DOHH2 (cell line): ENCODE data around the gene SH3RF3.

Experiments
- H3F3A ChIP-seq: fragments of 200-600 bp; sonication (generic), shearing (Covaris generic); 2 replicates; pipeline ENCODE4 v1.6.0; 2016; ENCODE audit warnings: antibody characterized with exemption, mild to moderate bottlenecking; ENCODE audit not compliant: control insufficient read depth, insufficient read depth
- H3K27ac ChIP-seq: fragments of 200-600 bp; sonication (generic); 2 replicates; pipeline ENCODE4 v1.5.1; 2014; ENCODE audit warnings: low read depth, mild to moderate bottlenecking, low read length, moderate library complexity
- H3K27me3 ChIP-seq: fragments of 200-600 bp; sonication (generic); 2 replicates; pipeline ENCODE4 v1.6.1; 2014; ENCODE audit warnings: mild to moderate bottlenecking, low read length, mixed read lengths; ENCODE audit not compliant: control insufficient read depth
- H3K36me3 ChIP-seq: fragments of 200-600 bp; sonication (generic); 2 replicates; pipeline ENCODE4 v1.6.1; 2014; ENCODE audit warnings: mild to moderate bottlenecking, low read length, moderate library complexity, mixed read lengths; ENCODE audit not compliant: control insufficient read depth
- H3K4me1 ChIP-seq: fragments of 200-600 bp; sonication (generic); 2 replicates; pipeline ENCODE4 v1.6.1; 2014; ENCODE audit warnings: mild to moderate bottlenecking, low read length, mixed read lengths; ENCODE audit not compliant: control insufficient read depth
- H3K4me2 ChIP-seq: fragments of 200-600 bp; sonication (generic); 2 replicates; pipeline ENCODE4 v1.6.0; 2014; ENCODE audit warnings: mild to moderate bottlenecking, low read length, moderate library complexity
- H3K4me3 ChIP-seq: fragments of 200-600 bp; sonication (generic); 2 replicates; pipeline ENCODE4 v1.5.1; 2014; ENCODE audit warnings: mild to moderate bottlenecking, low read length, mixed read lengths
- H3K79me2 ChIP-seq: fragments of 200-600 bp; sonication (generic); 2 replicates; pipeline ENCODE4 v1.6.1; 2014; ENCODE audit warnings: mild to moderate bottlenecking, low read length, mixed read lengths; ENCODE audit not compliant: control insufficient read depth
- H3K9me2 ChIP-seq: fragments of 200-600 bp; sonication (generic); replicated peaks from 2 replicates; pipeline ENCODE4 v1.6.1; 2014; ENCODE audit warnings: mild to moderate bottlenecking, low read length, mixed read lengths; ENCODE audit not compliant: control insufficient read depth
- H3K9me3 ChIP-seq: fragments of 200-600 bp; sonication (generic); 2 replicates; pipeline ENCODE4 v1.6.1; 2014; ENCODE audit warnings: antibody characterized with exemption, low read length, mixed read lengths; ENCODE audit not compliant: control insufficient read depth, insufficient read depth
- H4K20me1 ChIP-seq: fragments of 200-600 bp; sonication (generic); 2 replicates; pipeline ENCODE4 v1.6.0; 2014; ENCODE audit warnings: low read depth, mild to moderate bottlenecking, antibody characterized with exemption, low read length, moderate library complexity; ENCODE audit not compliant: control insufficient read depth, insufficient read depth
- EZH2phosphoT487 ChIP-seq: fragments of 200-600 bp; sonication (generic); IDR thresholded peaks from 2 replicates; pipeline ENCODE4 v1.6.1; 2017; ENCODE audit warnings: borderline replicate concordance, mild to moderate bottlenecking, antibody characterized with exemption, low read length, moderate library complexity, mixed read lengths
- TF ChIP-seq, protein P1 (sequence below): fragments of 200-600 bp; sonication (generic); IDR thresholded peaks from one replicate; pipeline ENCODE4 v1.5.1; 2014; ENCODE audit warnings: antibody characterized with exemption, mild to moderate bottlenecking, low read depth, low read length; ENCODE audit not compliant: poor library complexity, severe bottlenecking

SH3RF3 gene

DNA sequence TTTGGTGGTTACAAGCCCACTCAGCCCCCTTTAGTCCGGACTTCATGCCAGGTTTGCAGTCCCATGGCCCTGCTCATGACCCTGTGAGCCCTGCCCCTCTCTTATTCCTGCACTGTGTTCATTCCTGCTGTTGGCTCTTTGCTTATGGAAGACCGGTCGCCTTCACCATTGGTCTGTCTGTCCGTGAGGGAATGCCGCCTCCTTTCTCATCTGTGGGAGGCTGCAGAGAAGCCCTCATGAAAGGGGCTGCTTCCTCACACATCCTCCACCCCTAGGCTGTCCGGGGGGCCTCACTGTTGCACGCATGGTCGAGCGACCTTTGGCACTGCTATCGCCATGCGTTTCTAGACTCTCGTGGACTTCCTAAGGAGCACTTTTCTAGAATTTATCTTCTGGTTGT, 16.3 kb downstream of the SH3RF3 start:
- H3K4me3 ChIP-seq = no peak overlapping the region
- H3K9me3 ChIP-seq = no peaks in the 10 kb centered on the region
- no peaks in the 10 kb centered on the region for H3K9me2 ChIP-seq
- no peak overlapping the region for H3K27ac ChIP-seq
- H3K4me1 ChIP-seq = no peaks in the 10 kb centered on the region
- no peak overlapping the region for H3K4me2 ChIP-seq
- TF ChIP-seq EZH2phosphoT487 = no peak
- TF ChIP-seq, protein P1, sequence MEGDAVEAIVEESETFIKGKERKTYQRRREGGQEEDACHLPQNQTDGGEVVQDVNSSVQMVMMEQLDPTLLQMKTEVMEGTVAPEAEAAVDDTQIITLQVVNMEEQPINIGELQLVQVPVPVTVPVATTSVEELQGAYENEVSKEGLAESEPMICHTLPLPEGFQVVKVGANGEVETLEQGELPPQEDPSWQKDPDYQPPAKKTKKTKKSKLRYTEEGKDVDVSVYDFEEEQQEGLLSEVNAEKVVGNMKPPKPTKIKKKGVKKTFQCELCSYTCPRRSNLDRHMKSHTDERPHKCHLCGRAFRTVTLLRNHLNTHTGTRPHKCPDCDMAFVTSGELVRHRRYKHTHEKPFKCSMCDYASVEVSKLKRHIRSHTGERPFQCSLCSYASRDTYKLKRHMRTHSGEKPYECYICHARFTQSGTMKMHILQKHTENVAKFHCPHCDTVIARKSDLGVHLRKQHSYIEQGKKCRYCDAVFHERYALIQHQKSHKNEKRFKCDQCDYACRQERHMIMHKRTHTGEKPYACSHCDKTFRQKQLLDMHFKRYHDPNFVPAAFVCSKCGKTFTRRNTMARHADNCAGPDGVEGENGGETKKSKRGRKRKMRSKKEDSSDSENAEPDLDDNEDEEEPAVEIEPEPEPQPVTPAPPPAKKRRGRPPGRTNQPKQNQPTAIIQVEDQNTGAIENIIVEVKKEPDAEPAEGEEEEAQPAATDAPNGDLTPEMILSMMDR = no peak
- H3K79me2 ChIP-seq = no peaks in the 10 kb centered on the region
- H3K27me3 ChIP-seq = no peaks in the 10 kb centered on the region
- H4K20me1 ChIP-seq = no peaks in the 10 kb centered on the region
- H3F3A ChIP-seq = no peaks in the 10 kb centered on the region
- no peaks in the 10 kb centered on the region for H3K36me3 ChIP-seq

DNA sequence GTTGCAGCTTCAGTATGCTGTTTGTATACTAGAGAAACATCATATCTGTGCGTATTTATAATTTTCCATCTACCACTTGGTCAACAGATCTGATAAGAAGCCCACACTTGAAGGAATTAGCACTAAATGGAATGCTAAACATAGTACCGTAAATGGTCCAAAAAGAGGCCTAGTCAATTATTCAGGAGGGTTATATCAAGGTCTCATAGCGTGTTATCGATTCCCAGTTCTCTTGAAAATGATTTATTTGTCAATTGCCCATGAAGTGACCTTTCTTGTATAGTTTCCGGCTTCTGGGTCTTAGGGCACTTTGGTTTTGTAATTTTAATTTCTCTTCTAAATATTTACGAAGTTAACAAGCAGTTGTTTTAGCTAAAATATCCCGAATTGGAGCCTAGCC, 18.4 kb downstream of the SH3RF3 start:
- Histone ChIP-seq H3K4me3 (no peak overlapping the region), H3K36me3 (no peaks in the 10 kb centered on the region), H3F3A (no peaks in the 10 kb centered on the region), H3K4me1 (no peaks in the 10 kb centered on the region), H3K9me3 (no peaks in the 10 kb centered on the region), H3K9me2 (no peaks in the 10 kb centered on the region), H3K79me2 (no peaks in the 10 kb centered on the region), H3K4me2 (no peak overlapping the region), H3K27me3 (no peaks in the 10 kb centered on the region), H4K20me1 (no peaks in the 10 kb centered on the region), H3K27ac (no peak overlapping the region)
- no peak for TF ChIP-seq EZH2phosphoT487
- TF ChIP-seq, protein P1 = no peak

DNA sequence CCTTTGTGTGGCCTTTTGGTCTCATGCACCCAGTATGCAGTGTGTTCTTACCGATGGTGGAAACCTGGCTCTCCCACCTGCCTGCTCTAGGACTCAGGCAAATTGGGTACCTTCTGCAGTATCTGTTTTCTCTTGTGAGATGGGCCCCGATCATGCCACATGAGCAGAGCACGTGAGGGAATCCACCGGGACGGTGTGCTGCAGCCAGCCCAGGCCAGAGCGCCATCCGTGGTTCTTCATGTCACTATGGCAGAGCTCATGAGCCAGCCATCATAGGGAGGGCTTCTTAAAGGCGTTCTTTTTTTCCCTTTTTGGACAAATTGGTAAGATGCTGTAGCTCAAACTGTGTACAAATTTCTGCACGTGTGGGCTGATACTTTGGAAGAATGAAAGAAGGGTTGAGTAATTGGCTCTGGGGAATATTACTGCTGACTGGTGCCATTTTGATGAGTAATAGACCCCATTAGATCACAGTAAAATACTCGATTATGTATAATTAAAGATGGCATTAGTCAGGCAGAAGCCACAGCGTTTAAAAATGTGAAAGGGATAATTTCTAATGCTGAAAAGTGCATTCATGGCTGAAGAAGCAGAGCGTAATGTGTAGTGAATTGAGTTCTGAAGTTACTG, 19.2 kb downstream of the SH3RF3 start:
- H3K79me2 ChIP-seq = no peaks in the 10 kb centered on the region
- no peaks in the 10 kb centered on the region for H3K27me3 ChIP-seq
- H3K9me3 ChIP-seq = no peaks in the 10 kb centered on the region
- H3F3A ChIP-seq = no peaks in the 10 kb centered on the region
- TF ChIP-seq, protein P1 = no peak
- H3K36me3 ChIP-seq = no peaks in the 10 kb centered on the region
- H3K4me1 ChIP-seq = no peaks in the 10 kb centered on the region
- H4K20me1 ChIP-seq = no peaks in the 10 kb centered on the region
- no peak overlapping the region for H3K4me2 ChIP-seq
- H3K9me2 ChIP-seq = no peaks in the 10 kb centered on the region
- no peak overlapping the region for H3K4me3 ChIP-seq
- H3K27ac ChIP-seq = no peak overlapping the region
